Duodenal mucosa (tissue), 2 donors: ENCODE data around the gene NLRP7.
"Not testable (repeated sequence)": the region's sequence is repeated elsewhere in the genome, so short reads cannot be mapped to it uniquely, and the experiment has no call there.

Source experiments
- H3K27ac ChIP-seq: one replicate; pipeline ENCODE4 v1.7.0; 2013; ENCODE audit warnings: low read depth, low read length
- H3K27me3 ChIP-seq, 2 donors: one replicate each; pipeline ENCODE4 v1.7.0; 2013; ENCODE audit warnings: low read length in 2 of 2, control low read depth in 1 of 2; ENCODE audit not compliant: insufficient read depth in 2 of 2, control insufficient read depth in 1 of 2
- H3K36me3 ChIP-seq, 2 donors: one replicate each; pipeline ENCODE4 v1.7.0; 2013; ENCODE audit warnings: low read length in 2 of 2, control low read depth in 1 of 2; ENCODE audit not compliant: insufficient read depth in 2 of 2, control insufficient read depth in 1 of 2
- H3K4me1 ChIP-seq, 2 donors: one replicate each; pipeline ENCODE4 v1.7.0; 2013; ENCODE audit warnings: low read length in 2 of 2, control low read depth in 1 of 2; ENCODE audit not compliant: insufficient read depth in 2 of 2, control insufficient read depth in 1 of 2
- H3K4me3 ChIP-seq, 2 donors: one replicate each; pipeline ENCODE4 v1.7.0; 2013; ENCODE audit warnings: low read length in 2 of 2, low read depth in 1 of 2
- H3K9ac ChIP-seq, 2 donors: one replicate each; pipeline ENCODE4 v1.7.0; 2013; ENCODE audit warnings: low read length in 2 of 2, low read depth in 1 of 2
- H3K9me3 ChIP-seq, 2 donors: one replicate each; pipeline ENCODE4 v1.7.0; 2013; ENCODE audit warnings: low read length in 2 of 2, control low read depth in 1 of 2; ENCODE audit not compliant: control insufficient read depth in 1 of 2

Gene NLRP7

GRCh38 chr19:54947381-54947780 is at the start of gene NLRP7:
Gene NLRP7 (minus strand): TSS chr19:54947530.
- Histone ChIP-seq H3K27me3 (no peaks in the 10 kb centered on the region), H3K4me1 (no peaks in the 10 kb centered on the region), H3K4me3 (no peak within 1 kb of the TSS), H3K9me3 (no peaks in the 10 kb centered on the region), H3K9ac (no peak within 1 kb of the TSS), H3K27ac (no peak within 1 kb of the TSS), H3K36me3 (no peaks in the 10 kb centered on the region)

- Histone ChIP-seq H3K36me3 (no peaks in the 10 kb centered on the region), H3K4me3 (no peak overlapping the region), H3K27ac (no peak overlapping the region), H3K4me1 (no peaks in the 10 kb centered on the region), H3K9ac (no peak overlapping the region), H3K9me3 (no peaks in the 10 kb centered on the region), H3K27me3 (no peaks in the 10 kb centered on the region)
Measured at GRCh38 chr19:54995561-54995960, 48.2 kb upstream of the NLRP7 start.

GRCh38 chr19:54989531-54989930 is 42.2 kb upstream of the NLRP7 start:
- H3K9ac ChIP-seq, H3K27me3 ChIP-seq, H3K4me3 ChIP-seq, H3K36me3 ChIP-seq, H3K4me1 ChIP-seq, H3K27ac ChIP-seq, H3K9me3 ChIP-seq: not testable (repeated sequence)

GRCh38 chr19:54982562-54982961 is 35.2 kb upstream of the NLRP7 start:
- H3K4me1 ChIP-seq, H3K4me3 ChIP-seq, H3K36me3 ChIP-seq: not testable (repeated sequence)

GRCh38 chr19:54973229-54974090 is 26.1 kb upstream of the NLRP7 start:
- not testable (repeated sequence) for H3K9ac ChIP-seq, H3K27ac ChIP-seq

More at GRCh38 chr19:54982562-54982961, 35.2 kb upstream of the NLRP7 start:
- H3K27me3 ChIP-seq, H3K9ac ChIP-seq, H3K9me3 ChIP-seq, H3K27ac ChIP-seq: not testable (repeated sequence)

GRCh38 chr19:54971446-54971845 is 24.1 kb upstream of the NLRP7 start:
- H3K4me1 ChIP-seq, H3K27ac ChIP-seq, H3K27me3 ChIP-seq, H3K9ac ChIP-seq, H3K9me3 ChIP-seq, H3K36me3 ChIP-seq, H3K4me3 ChIP-seq: not testable (repeated sequence)

More at GRCh38 chr19:54973229-54974090, 26.1 kb upstream of the NLRP7 start:
- H3K9me3 ChIP-seq, H3K36me3 ChIP-seq, H3K4me3 ChIP-seq, H3K4me1 ChIP-seq, H3K27me3 ChIP-seq: not testable (repeated sequence)

- H3K9me3 ChIP-seq, result no peaks in the 10 kb centered on the region
- H3K9ac ChIP-seq, result no peak overlapping the region
- no peak overlapping the region for H3K4me3 ChIP-seq
- no peaks in the 10 kb centered on the region for H3K36me3 ChIP-seq
- H3K27ac ChIP-seq, result no peak overlapping the region
- no peaks in the 10 kb centered on the region for H3K27me3 ChIP-seq
- no peaks in the 10 kb centered on the region for H3K4me1 ChIP-seq
Measured at GRCh38 chr19:54969647-54970046, 22.3 kb upstream of the NLRP7 start.

GRCh38 chr19:54967611-54968010 is 20.3 kb upstream of the NLRP7 start:
- H3K27ac ChIP-seq, result no peak overlapping the region
- no peak overlapping the region for H3K4me3 ChIP-seq
- no peaks in the 10 kb centered on the region for H3K36me3 ChIP-seq
- no peaks in the 10 kb centered on the region for H3K4me1 ChIP-seq
- H3K27me3 ChIP-seq, result no peaks in the 10 kb centered on the region
- H3K9me3 ChIP-seq, result no peaks in the 10 kb centered on the region
- no peak overlapping the region for H3K9ac ChIP-seq

- not testable (repeated sequence) for H3K4me1 ChIP-seq, H3K9me3 ChIP-seq, H3K4me3 ChIP-seq, H3K27ac ChIP-seq, H3K9ac ChIP-seq, H3K27me3 ChIP-seq, H3K36me3 ChIP-seq
Measured at GRCh38 chr19:54965055-54965454, 17.7 kb upstream of the NLRP7 start.

GRCh38 chr19:54959840-54960239 is 12.5 kb upstream of the NLRP7 start:
- no peaks in the 10 kb centered on the region for H3K27me3 ChIP-seq
- H3K9ac ChIP-seq, result no peak overlapping the region
- H3K4me1 ChIP-seq, result no peaks in the 10 kb centered on the region
- H3K27ac ChIP-seq, result no peak overlapping the region
- H3K4me3 ChIP-seq, result no peak overlapping the region
- no peaks in the 10 kb centered on the region for H3K36me3 ChIP-seq
- no peaks in the 10 kb centered on the region for H3K9me3 ChIP-seq
